PC-3 (cell line): ENCODE measurements around the gene TWIST2. TPM values are rescaled to one million over a fixed set of nuclear protein-coding genes. Genes with fewer than 3 reads are reported as not detected.

Experiments
- ATAC-seq: fragments of 200-7000 bp; cut with Tn5 transposase; 2 replicates; pipeline ENCODE4 v1.9.1; 2020; ENCODE audit warnings: mild to moderate bottlenecking, moderate library complexity
- BruUV-seq: library from RNA; stranded (reverse); fragments of 400-500 nt; replicated peaks from 2 replicates; lab custom pipeline; 2021; lab: Mats Ljungman, UMichigan
- CTCF ChIA-PET: fragments of 300-600 bp; sonication (Branson Sonifier 250); formaldehyde crosslinking; loops from one replicate; lab custom pipeline; 2022; ENCODE audit warnings: antibody characterized with exemption; lab: Charles Lee
- POLR2A ChIA-PET: fragments of 300-600 bp; sonication (Branson Sonifier 250); formaldehyde crosslinking; loops from one replicate; lab custom pipeline; 2022; ENCODE audit warnings: antibody characterized with exemption; ENCODE audit not compliant: unreplicated experiment; lab: Charles Lee
- DNase-seq: peaks from one replicate; pipeline ENCODE4 v3.0.0-alpha.2; 2015
- H2AFZ ChIP-seq: fragments of 300-600 bp; sonication (generic); 2 replicates; pipeline ENCODE4 v1.6.0; 2016; ENCODE audit warnings: antibody characterized with exemption, low read length
- H3F3A ChIP-seq: fragments of 300-600 bp; sonication (generic); one replicate; pipeline ENCODE4 v1.6.0; 2017; ENCODE audit warnings: antibody characterized with exemption, low read length, control low read depth, mild to moderate bottlenecking; ENCODE audit not compliant: unreplicated experiment
- H3K27ac ChIP-seq: fragments of 300-600 bp; sonication (generic); 2 replicates; pipeline ENCODE4 v1.5.1; 2016; ENCODE audit warnings: mild to moderate bottlenecking, low read length
- H3K27me3 ChIP-seq: fragments of 300-600 bp; sonication (generic); 2 replicates; pipeline ENCODE4 v1.6.1; 2016; ENCODE audit warnings: low read length, mixed read lengths
- H3K36me3 ChIP-seq: fragments of 300-600 bp; sonication (generic); 2 replicates; pipeline ENCODE4 v1.6.1; 2016; ENCODE audit warnings: low read depth, mixed run types, low read length, mixed read lengths
- H3K4me1 ChIP-seq: fragments of 300-600 bp; sonication (generic); 2 replicates; pipeline ENCODE4 v1.5.1; 2016; ENCODE audit warnings: low read length; ENCODE audit not compliant: insufficient read depth
- H3K4me2 ChIP-seq: fragments of 300-600 bp; sonication (generic); 2 replicates; pipeline ENCODE4 v1.6.0; 2016; ENCODE audit warnings: low read length
- H3K4me3 ChIP-seq: fragments of 300-600 bp; sonication (generic); 2 replicates; pipeline ENCODE4 v1.5.1; 2016; ENCODE audit warnings: mild to moderate bottlenecking, low read length, mixed read lengths
- H3K79me2 ChIP-seq: fragments of 300-600 bp; sonication (generic); 2 replicates; pipeline ENCODE4 v1.6.1; 2017; ENCODE audit warnings: low read length, mixed read lengths
- H3K9ac ChIP-seq: fragments of 300-600 bp; sonication (generic); 2 replicates; pipeline ENCODE4 v1.6.0; 2016; ENCODE audit warnings: mild to moderate bottlenecking, low read length
- H3K9me2 ChIP-seq: fragments of 300-600 bp; sonication (generic); replicated peaks from 2 replicates; pipeline ENCODE4 v1.6.1; 2016; ENCODE audit warnings: mixed run types, low read length, mixed read lengths
- H3K9me3 ChIP-seq: fragments of 300-600 bp; sonication (generic); 2 replicates; pipeline ENCODE4 v1.6.1; 2016; ENCODE audit warnings: low read length, mixed read lengths
- H4K20me1 ChIP-seq: fragments of 300-600 bp; sonication (generic); 2 replicates; pipeline ENCODE4 v1.6.1; 2016; ENCODE audit warnings: low read length, mixed read lengths
- EZH2 ChIP-seq: fragments of 300-600 bp; sonication (generic); IDR thresholded peaks from one replicate; pipeline ENCODE4 v1.6.1; 2017; ENCODE audit warnings: antibody characterized with exemption, mild to moderate bottlenecking, low read length; ENCODE audit not compliant: unreplicated experiment
- EZH2phosphoT487 ChIP-seq: fragments of 300-600 bp; sonication (generic); IDR thresholded peaks from 2 replicates; pipeline ENCODE4 v1.6.1; 2018; ENCODE audit warnings: mild to moderate bottlenecking, antibody characterized with exemption, low read length, borderline replicate concordance
- intact Hi-C: fragments of 100-400 bp; cut with micrococcal nuclease; formaldehyde crosslinking; loops from 2 replicates; pipeline ENCODE4 v1.9.0; 2023
- total RNA-seq: library from RNA; depleted of rRNA; stranded (reverse); fragments of >200 nt; gene quantifications from 2 replicates; pipeline ENCODE4 v1.2.3, GENCODE V29; 2014
- TF ChIP-seq, protein P1 (sequence below): fragments of 300-600 bp; sonication (generic); conservative IDR thresholded peaks from 2 replicates; pipeline ENCODE4 v1.5.1; 2017; ENCODE audit warnings: antibody characterized with exemption, low read depth, mild to moderate bottlenecking, low read length

TWIST2 gene
- total RNA-seq, 1 experiment from 2014 or later, result 4.4 TPM

DNA sequence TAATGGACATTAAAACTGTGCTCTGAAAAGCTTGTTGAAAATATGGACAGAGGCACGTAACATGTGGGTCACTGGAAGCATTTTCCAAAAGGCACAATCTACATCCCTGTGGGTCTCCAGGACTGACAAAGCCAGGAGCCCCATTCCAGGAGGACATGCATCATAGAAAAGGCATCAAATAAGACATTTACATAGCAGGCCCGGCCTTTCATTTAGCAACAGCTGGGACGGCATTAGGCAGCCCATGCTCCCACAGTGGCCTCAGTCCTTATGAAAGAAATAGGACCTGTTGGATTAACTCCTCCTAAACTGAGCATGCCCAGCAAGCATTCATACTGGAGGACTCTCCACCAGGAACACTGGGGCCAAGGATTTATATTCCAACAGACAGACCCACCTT lies 72.2 kb downstream of the TWIST2 start:
- TF ChIP-seq EZH2 (no peak), EZH2phosphoT487 (no peak)
- TF ChIP-seq, protein P1, sequence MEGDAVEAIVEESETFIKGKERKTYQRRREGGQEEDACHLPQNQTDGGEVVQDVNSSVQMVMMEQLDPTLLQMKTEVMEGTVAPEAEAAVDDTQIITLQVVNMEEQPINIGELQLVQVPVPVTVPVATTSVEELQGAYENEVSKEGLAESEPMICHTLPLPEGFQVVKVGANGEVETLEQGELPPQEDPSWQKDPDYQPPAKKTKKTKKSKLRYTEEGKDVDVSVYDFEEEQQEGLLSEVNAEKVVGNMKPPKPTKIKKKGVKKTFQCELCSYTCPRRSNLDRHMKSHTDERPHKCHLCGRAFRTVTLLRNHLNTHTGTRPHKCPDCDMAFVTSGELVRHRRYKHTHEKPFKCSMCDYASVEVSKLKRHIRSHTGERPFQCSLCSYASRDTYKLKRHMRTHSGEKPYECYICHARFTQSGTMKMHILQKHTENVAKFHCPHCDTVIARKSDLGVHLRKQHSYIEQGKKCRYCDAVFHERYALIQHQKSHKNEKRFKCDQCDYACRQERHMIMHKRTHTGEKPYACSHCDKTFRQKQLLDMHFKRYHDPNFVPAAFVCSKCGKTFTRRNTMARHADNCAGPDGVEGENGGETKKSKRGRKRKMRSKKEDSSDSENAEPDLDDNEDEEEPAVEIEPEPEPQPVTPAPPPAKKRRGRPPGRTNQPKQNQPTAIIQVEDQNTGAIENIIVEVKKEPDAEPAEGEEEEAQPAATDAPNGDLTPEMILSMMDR, result no peak
- ChIA-PET CTCF (no interaction called here), POLR2A (no interaction called here)
- no peaks in the 10 kb centered on the region for H3F3A ChIP-seq
- BruUV-seq, result no TSS peak
- H3K27ac ChIP-seq, result no peak overlapping the region
- no peaks in the 10 kb centered on the region for H3K27me3 ChIP-seq
- H3K4me2 ChIP-seq, result no peak overlapping the region
- ATAC-seq (no peak), DNase-seq (no peak)
- H4K20me1 ChIP-seq, result no peaks in the 10 kb centered on the region
- intact Hi-C loops, result no loop called here
- H3K9me2 ChIP-seq, result no peaks in the 10 kb centered on the region
- H3K9me3 ChIP-seq, result no peaks in the 10 kb centered on the region
- no peak overlapping the region for H3K4me3 ChIP-seq
- no peak overlapping the region for H2AFZ ChIP-seq
- peaks cover 16% of the 10 kb centered on the region for H3K4me1 ChIP-seq
- no peaks in the 10 kb centered on the region for H3K79me2 ChIP-seq
- H3K9ac ChIP-seq, result no peak overlapping the region
- H3K36me3 ChIP-seq, result no peaks in the 10 kb centered on the region

- Histone ChIP-seq H4K20me1 (no peaks in the 10 kb centered on the region), H3K9me2 (no peaks in the 10 kb centered on the region), H3K27ac (no peak overlapping the region), H3K36me3 (no peaks in the 10 kb centered on the region), H3F3A (no peaks in the 10 kb centered on the region), H3K4me2 (no peak overlapping the region), H3K9me3 (no peaks in the 10 kb centered on the region), H2AFZ (no peak overlapping the region), H3K4me1 (peaks cover 14% of the 10 kb centered on the region; the same call in 1 of the 2 replicates), H3K9ac (no peak overlapping the region), H3K27me3 (no peaks in the 10 kb centered on the region), H3K4me3 (no peak overlapping the region), H3K79me2 (no peaks in the 10 kb centered on the region)
- DNase-seq (peak; percentile 22), ATAC-seq (no peak)
- TF ChIP-seq EZH2phosphoT487, result no peak
- TF ChIP-seq, protein P1, result no peak
- ChIA-PET CTCF (no interaction called here), POLR2A (interaction anchor here (0.6 kb wide), 1 partner anchor 36 kb away, joined by 3 read pairs; no protein-coding TSS in a partner anchor)
- no TSS peak for BruUV-seq
- intact Hi-C loops, result no loop called here
These were observed 72.7 kb downstream of the TWIST2 start for GRCh38 chr2:238920601-238921001.

GRCh38 chr2:238921259-238921658 lies 73.4 kb downstream of the TWIST2 start:
- Histone ChIP-seq H3K27me3 (no peaks in the 10 kb centered on the region), H3K9ac (no peak overlapping the region), H3K9me3 (no peaks in the 10 kb centered on the region), H3K4me1 (peaks cover 14% of the 10 kb centered on the region; the same call in 1 of the 2 replicates), H3K9me2 (no peaks in the 10 kb centered on the region), H3K4me3 (no peak overlapping the region), H3K36me3 (no peaks in the 10 kb centered on the region), H3K27ac (no peak overlapping the region), H4K20me1 (no peaks in the 10 kb centered on the region), H3K4me2 (no peak overlapping the region), H3K79me2 (no peaks in the 10 kb centered on the region), H2AFZ (no peak overlapping the region), H3F3A (no peaks in the 10 kb centered on the region)
- no TSS peak for BruUV-seq
- ChIA-PET POLR2A (interaction anchor here (0.6 kb wide), 1 partner anchor 37 kb away, joined by 3 read pairs; no protein-coding TSS in a partner anchor), CTCF (no interaction called here)
- TF ChIP-seq EZH2phosphoT487 (no peak), EZH2 (no peak)
- TF ChIP-seq, protein P1, result no peak
- intact Hi-C loops, result no loop called here
- ATAC-seq (no peak), DNase-seq (peak; percentile 4)
